Measurements from ENCODE around the gene RAPH1. TPM values are rescaled to one million over a fixed set of nuclear protein-coding genes. Genes with fewer than 3 reads are reported as not detected.

RAPH1 gene
- total and polyA plus RNA-seq, 2 experiments from 2014 or later = 5.0 to 36.2 TPM

DNA sequence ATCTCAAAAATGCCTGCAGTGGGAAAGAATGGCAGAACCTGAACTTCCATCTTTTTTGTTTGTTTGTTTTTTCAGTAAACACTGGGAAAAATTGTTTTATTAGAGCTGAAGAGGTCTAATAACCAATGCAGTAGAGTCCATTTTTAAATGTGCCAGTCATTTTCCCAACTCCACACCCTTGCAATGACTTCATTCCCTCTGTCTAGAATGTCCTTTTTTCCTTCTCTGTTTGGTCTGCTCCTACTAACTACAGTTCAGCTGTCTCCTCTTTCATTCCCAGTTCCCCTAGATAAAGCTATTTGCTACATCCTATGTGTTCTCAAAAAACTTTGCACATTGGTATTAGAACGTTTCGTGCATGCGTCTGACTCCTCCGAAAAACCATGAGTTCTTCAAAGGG, 9.3 kb upstream of the RAPH1 start:
- H2AFZ ChIP-seq = no peak overlapping the region
- Mint-ChIP-seq H3K4me1 (no peaks in the 10 kb centered on the region; the same call in 2 of the 3 replicates), H3K4me3 (no peak overlapping the region), H3K9me3 (no peaks in the 10 kb centered on the region; the same call in 2 of the 3 replicates), H3K36me3 (ENCODE audit: low read depth) (no peaks in the 10 kb centered on the region), H3K27ac (no peak overlapping the region), H3K27me3 (ENCODE audit: insufficient read depth, low read depth, poor library complexity) (peaks cover 6% of the 10 kb centered on the region)
- no peaks in the 10 kb centered on the region for H4K20me1 ChIP-seq (replicated peaks; ENCODE audit: insufficient read depth)
- no peaks in the 10 kb centered on the region for H3F3A ChIP-seq (replicated peaks; ENCODE audit: low read depth)
- ATAC-seq (no peak), DNase-seq (ENCODE audit: low spot score) (no peak)
- H3K27ac ChIP-seq (ENCODE audit: low read depth) = no peak overlapping the region
- no peaks in the 10 kb centered on the region for H3K36me3 ChIP-seq (ENCODE audit: insufficient read depth)
- H3K4me1 ChIP-seq (ENCODE audit: insufficient read depth) = no peaks in the 10 kb centered on the region
- no peaks in the 10 kb centered on the region for H3K9me2 ChIP-seq (ENCODE audit: insufficient read depth)
- TF ChIP-seq EZH2phosphoT487 (IDR thresholded peaks at IDR 0.05; ENCODE audit: unreplicated experiment) = no peak
- no peak for TF ChIP-seq JUNB (IDR thresholded peaks at IDR 0.05; ENCODE audit: unreplicated experiment)
- no peak for TF ChIP-seq EZH2 (IDR thresholded peaks at IDR 0.05; ENCODE audit: low read depth, unreplicated experiment)
- TF ChIP-seq, protein P1, sequence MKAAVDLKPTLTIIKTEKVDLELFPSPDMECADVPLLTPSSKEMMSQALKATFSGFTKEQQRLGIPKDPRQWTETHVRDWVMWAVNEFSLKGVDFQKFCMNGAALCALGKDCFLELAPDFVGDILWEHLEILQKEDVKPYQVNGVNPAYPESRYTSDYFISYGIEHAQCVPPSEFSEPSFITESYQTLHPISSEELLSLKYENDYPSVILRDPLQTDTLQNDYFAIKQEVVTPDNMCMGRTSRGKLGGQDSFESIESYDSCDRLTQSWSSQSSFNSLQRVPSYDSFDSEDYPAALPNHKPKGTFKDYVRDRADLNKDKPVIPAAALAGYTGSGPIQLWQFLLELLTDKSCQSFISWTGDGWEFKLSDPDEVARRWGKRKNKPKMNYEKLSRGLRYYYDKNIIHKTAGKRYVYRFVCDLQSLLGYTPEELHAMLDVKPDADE (IDR thresholded peaks at IDR 0.05) = no peak
- no peak for TF ChIP-seq CTCF (conservative IDR thresholded peaks at IDR 0.05; ENCODE audit: low read depth in 2 of 2)
- no peak for TF ChIP-seq STAT1 (IDR thresholded peaks at IDR 0.05; ENCODE audit: unreplicated experiment)
- TF ChIP-seq POLR2AphosphoS5 (IDR thresholded peaks at IDR 0.05; ENCODE audit: low read depth) = no peak
- no peak for TF ChIP-seq ZNF331 (CRISPR knock-in tag; IDR thresholded peaks at IDR 0.05; ENCODE audit: low read depth)
- no peak overlapping the region for H3K4me2 ChIP-seq
- no peaks in the 10 kb centered on the region for H3K27me3 ChIP-seq (ENCODE audit: insufficient read depth)
- no peak overlapping the region for H3K4me3 ChIP-seq
- no peaks in the 10 kb centered on the region for H3K79me2 ChIP-seq (replicated peaks; ENCODE audit: insufficient read depth)

- Mint-ChIP-seq H3K27ac (no peak overlapping the region), H3K9me3 (no peaks in the 10 kb centered on the region; the same call in 2 of the 3 replicates), H3K36me3 (ENCODE audit: low read depth) (no peaks in the 10 kb centered on the region), H3K27me3 (ENCODE audit: insufficient read depth, low read depth, poor library complexity) (peaks cover 6% of the 10 kb centered on the region), H3K4me1 (no peaks in the 10 kb centered on the region; the same call in 2 of the 3 replicates), H3K4me3 (no peak overlapping the region)
- no peaks in the 10 kb centered on the region for H3K9me2 ChIP-seq (ENCODE audit: insufficient read depth)
- ATAC-seq = no peak
- no peaks in the 10 kb centered on the region for H3F3A ChIP-seq (replicated peaks; ENCODE audit: low read depth)
- H3K27ac ChIP-seq (ENCODE audit: low read depth) = no peak overlapping the region
- H4K20me1 ChIP-seq (replicated peaks; ENCODE audit: insufficient read depth) = no peaks in the 10 kb centered on the region
- H3K79me2 ChIP-seq (replicated peaks; ENCODE audit: insufficient read depth) = no peaks in the 10 kb centered on the region
- 0 out of 2 replicates have a peak, but pooled peaks cover under 1% of the 10 kb centered on the region for H3K36me3 ChIP-seq (ENCODE audit: insufficient read depth)
- no peaks in the 10 kb centered on the region for H3K27me3 ChIP-seq (ENCODE audit: insufficient read depth)
- no peak for DNase-seq (ENCODE audit: low spot score)
- H3K4me1 ChIP-seq (ENCODE audit: insufficient read depth) = no peaks in the 10 kb centered on the region
- no peak overlapping the region for H3K4me2 ChIP-seq
- no peak overlapping the region for H2AFZ ChIP-seq
- TF ChIP-seq POLR2AphosphoS5 (IDR thresholded peaks at IDR 0.05; ENCODE audit: low read depth) (no peak), CREB1 (CRISPR knock-in tag; IDR thresholded peaks at IDR 0.05; ENCODE audit: low read depth) (no peak), EZH2phosphoT487 (IDR thresholded peaks at IDR 0.05; ENCODE audit: unreplicated experiment) (no peak), JUNB (IDR thresholded peaks at IDR 0.05; ENCODE audit: unreplicated experiment) (no peak), ZNF462 (CRISPR knock-in tag; IDR thresholded peaks at IDR 0.05) (no peak), ZNF114 (CRISPR knock-in tag; IDR thresholded peaks at IDR 0.05) (no peak)
- no peak overlapping the region for H3K4me3 ChIP-seq
These were observed 8.8 kb upstream of the RAPH1 start for GRCh38 chr2:203543898-203544328.

All from GM23338 (cell line).